HTR-8/SVneo (cell line): ENCODE results near the gene OR2S2.
A peak's percentile ranks its signal among the peaks of the same experiment; 100 is the strongest.

Experiments
- DNase-seq: peaks from one replicate; pipeline ENCODE4 v3.0.0; 2011; ENCODE audit warnings: low spot score, mixed read lengths; ENCODE audit not compliant: insufficient read length
- FAIRE-seq: peaks from 2 replicates; lab custom pipeline; 2011; peaks lifted over from hg19 to GRCh38; lab: Jason Lieb, UNC

OR2S2 gene

GRCh38 chr9:35966433-35966832 lies 8.5 kb upstream of the OR2S2 start:
- FAIRE-seq (no peak), DNase-seq (no peak)

- FAIRE-seq, result no peak
- no peak for DNase-seq
Measured at GRCh38 chr9:35965011-35965410, 7.1 kb upstream of the OR2S2 start.

- FAIRE-seq (no peak), DNase-seq (no peak)
Measured at GRCh38 chr9:35962126-35962906, 4.4 kb upstream of the OR2S2 start.

DNA sequence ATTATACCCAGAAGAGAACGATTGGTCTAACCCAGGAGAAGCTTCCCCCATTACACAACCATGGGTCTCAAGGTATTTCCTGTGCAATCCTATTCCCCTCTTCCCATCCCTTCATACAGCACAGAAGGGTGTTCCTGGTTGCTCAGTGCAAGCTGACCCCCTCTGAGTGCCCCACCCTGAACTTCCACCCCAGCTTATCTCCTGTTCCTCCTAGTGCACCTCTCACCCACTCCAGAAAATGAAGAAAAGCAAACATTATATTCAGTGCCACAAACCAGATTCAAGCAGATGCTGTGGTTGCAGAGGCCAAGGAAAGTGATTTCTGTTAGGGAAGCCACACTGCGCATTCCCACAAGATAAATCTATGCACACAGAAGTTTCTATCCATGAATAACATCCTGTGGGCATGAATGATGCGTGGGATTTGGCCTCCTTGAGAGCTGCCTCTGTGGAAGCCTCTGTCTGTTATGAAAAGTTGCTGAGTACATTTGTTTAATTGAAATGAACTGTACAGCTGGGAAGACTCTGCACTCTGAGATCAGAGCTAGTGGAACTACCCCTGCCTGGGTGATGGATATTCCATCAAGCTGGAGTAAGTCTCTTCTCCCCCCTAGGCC lies 2.2 kb upstream of the OR2S2 start:
- DNase-seq, result no peak
- no peak for FAIRE-seq

GRCh38 chr9:35956651-35957050 lies 1.3 kb downstream of the OR2S2 start:
- FAIRE-seq (no peak), DNase-seq (no peak)

DNA sequence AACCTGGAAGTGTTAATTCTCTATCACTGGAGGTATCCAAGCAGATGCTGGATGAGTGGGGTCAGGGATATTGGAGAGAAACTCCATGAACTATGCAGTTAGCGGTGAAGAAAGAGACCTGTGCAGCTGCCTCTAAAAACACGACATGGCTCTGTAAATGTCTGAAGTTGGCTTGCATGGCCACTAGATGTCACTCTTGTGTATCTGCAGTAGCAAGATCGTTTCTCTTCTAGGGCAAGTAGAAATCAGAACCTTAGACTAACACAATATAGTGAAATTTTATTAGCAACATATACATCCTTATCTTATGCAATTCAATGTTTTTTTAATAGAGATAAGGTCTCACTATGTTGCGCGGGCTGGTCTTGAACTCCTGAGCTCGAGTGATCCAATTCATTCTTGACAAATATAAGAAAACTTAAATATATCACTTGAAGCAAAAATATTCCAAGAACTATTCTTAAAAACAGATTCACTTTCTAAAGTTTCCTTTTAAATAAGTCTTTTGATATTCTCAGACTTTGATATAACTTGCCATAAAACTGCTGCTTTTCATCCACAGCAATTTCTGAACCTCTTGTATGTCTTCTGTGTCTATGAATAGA lies 2.9 kb downstream of the OR2S2 start:
- FAIRE-seq, result no peak
- DNase-seq, result peak; percentile 51

DNA sequence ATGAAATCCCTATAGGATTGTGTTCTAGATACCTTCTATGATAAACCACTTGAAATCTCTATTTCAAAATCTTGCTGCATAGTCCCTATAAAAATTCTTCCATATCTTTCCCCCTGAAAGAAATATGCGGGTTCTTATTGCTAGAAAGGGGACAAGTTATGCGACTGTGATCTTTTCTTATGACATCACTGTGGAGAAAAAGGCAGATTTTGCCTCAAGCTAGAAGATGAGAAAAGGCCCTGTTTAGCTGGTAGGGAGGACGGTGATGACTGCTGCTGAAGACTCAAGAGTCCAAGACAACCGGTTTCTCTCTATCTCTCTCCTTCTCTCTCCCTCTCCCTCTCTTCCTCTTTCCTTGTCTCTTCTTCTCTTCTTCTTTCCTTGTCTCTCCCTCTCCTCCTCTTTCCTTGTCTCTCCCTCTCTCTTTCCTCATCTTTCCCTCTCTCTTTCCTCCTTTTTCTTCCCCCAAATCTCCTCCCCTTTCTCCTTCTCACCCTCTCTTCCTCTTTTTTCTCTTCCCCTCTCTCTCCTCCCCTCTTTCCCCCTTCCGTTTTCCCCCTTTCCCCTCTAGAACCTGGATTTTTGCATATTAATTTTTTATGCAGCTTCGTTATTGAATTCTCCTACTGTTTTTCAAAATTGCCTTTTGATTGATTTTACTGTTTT lies 5.3 kb downstream of the OR2S2 start:
- FAIRE-seq (no peak), DNase-seq (no peak)

DNA sequence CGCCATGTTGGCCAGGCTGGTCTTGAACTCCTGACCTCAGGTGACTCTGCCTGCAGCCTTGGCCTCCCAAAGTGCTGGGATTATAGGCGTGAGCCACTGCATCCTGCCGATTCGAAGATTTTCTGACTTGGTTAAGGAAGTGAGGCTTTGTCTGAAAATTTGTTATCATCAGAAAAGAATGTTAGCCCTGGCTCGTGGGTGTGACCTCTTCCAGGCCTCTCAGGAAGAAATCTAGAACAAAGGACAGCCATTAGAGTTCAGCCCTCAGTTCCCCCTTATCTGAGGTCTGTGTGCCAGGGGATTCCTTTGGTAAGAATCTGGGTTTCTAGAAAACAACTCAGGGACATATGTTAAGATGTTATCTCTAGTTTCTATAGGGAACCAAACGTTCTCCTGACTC lies 6.2 kb downstream of the OR2S2 start:
- DNase-seq (no peak), FAIRE-seq (no peak)

GRCh38 chr9:35948901-35949318 lies 9.0 kb downstream of the OR2S2 start:
- FAIRE-seq, result no peak

GRCh38 chr9:35948451-35948850 lies 9.5 kb downstream of the OR2S2 start:
- DNase-seq (no peak), FAIRE-seq (no peak)

More at GRCh38 chr9:35948901-35949318, 9.0 kb downstream of the OR2S2 start:
- no peak for DNase-seq

- FAIRE-seq (no peak), DNase-seq (peak; percentile 74)
Measured at GRCh38 chr9:35945341-35946018, 12.5 kb downstream of the OR2S2 start.

GRCh38 chr9:35944841-35945240 lies 13.1 kb downstream of the OR2S2 start:
- DNase-seq, result no peak
- FAIRE-seq, result no peak

- no peak for DNase-seq
- FAIRE-seq, result no peak
Measured at GRCh38 chr9:35944173-35944572, 13.8 kb downstream of the OR2S2 start.

DNA sequence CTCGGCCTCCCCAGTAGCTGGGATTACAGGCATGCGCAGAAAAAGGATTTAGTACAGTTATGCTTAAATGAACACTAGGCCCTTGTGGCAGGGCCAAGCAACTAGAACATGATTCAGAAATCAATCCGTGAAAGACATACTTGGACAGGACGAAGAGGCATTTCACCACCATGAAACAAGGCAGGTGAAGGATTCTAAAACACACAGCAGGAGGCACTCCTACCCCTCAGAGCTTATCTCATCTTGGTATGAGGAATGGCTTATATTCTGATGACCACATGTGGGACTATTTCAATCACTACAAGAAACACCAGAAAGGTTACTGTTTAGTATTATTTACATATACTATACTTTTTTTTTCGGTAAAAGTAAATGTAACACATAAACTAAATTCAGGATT lies 15.7 kb downstream of the OR2S2 start:
- no peak for DNase-seq
- no peak for FAIRE-seq

GRCh38 chr9:35940458-35941407 lies 17.2 kb downstream of the OR2S2 start:
- DNase-seq (no peak), FAIRE-seq (no peak)

DNA sequence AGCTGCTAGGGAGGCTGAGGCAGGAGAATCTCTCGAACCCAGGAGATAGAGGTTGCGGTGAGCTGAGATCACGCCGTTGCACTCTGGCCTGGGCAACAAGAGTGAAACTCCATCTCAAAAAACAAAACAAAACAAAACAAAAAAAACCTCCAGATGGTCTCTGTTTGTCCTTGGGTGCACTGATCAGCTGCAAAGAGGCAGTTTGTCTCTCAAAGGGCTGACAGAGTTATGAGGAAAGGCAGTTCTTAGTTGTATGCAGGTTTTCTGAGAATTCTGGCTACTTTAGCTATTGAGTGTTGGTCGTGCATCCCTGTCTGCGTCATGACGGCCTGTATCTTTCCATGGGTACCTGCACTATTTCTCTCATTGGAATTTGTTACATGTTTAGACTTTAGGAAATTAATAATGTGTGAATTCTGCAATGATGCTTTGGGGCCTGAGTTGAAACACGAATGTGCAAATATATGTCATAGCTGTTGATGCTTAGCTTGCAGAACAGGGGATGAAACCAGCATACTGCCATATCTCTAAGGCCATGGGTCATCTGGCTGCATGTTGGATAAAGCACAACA lies 18.2 kb downstream of the OR2S2 start:
- FAIRE-seq, result no peak

DNA sequence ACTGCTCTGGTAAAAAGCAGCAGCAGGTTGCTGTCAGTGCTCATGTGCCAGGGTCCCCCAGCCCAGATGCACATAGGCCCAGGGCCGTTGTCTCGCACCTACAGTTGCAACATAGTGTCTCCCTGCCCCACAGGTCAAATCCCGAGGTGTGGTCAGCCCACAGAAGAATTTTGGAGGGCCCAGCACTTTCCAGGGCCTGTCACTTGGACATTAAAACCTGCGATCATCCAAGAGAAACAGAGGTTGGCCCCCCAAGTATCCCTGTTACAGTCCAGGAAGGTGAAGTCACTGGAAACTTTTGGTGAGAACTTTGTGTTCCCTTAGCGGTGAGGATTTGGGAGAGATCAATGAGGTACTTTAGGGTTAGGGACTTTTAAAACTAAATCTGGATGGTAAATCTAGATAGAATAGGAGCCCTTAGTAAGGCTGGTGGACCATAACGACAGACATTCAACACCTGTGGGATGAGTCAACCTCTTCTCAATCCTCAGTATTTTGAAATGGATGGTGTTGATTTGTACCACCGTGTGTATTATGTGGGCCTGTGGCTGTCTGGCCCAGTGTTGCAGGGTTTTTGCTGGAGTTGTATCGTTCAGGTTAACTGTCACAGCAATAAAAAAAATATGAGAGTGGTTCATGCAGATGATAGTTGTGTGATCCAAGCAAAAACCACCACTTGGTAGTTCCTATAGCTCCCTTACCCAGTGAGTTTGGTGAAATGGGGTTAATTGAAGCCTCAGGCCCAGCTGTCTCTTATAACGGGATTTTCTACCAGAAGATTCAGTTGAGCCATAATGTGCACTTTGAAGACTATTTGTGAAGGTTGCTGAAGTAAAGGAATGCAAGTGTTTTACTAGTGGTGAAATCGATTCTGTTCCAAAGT lies 19.2 kb downstream of the OR2S2 start:
- no peak for FAIRE-seq

More for the DNA sequence above, 18.2 kb downstream of the OR2S2 start:
- DNase-seq, result no peak

GRCh38 chr9:35937227-35937626 lies 20.7 kb downstream of the OR2S2 start:
- FAIRE-seq (no peak), DNase-seq (no peak)

More for the DNA sequence above, 19.2 kb downstream of the OR2S2 start:
- DNase-seq, result no peak
